ENCODE data around the gene TRIP11. TPM values are rescaled to one million over a fixed set of nuclear protein-coding genes. Genes with fewer than 3 reads are reported as not detected.

Gene TRIP11
- total RNA-seq, 2 donors from 2014 or later: 39.0 to 40.8 TPM

GRCh38 chr14:92004062-92004461, 35.8 kb downstream of the TRIP11 start:
- Histone ChIP-seq H3K4me3 (ENCODE audit: low read length) (no peak overlapping the region), H3K9ac (ENCODE audit: extremely low read depth, low read length, poor library complexity, severe bottlenecking) (no peak overlapping the region), H3K27ac (ENCODE audit: low read depth, low read length) (no peak overlapping the region), H3K9me3 (ENCODE audit: control insufficient read depth, low read length) (no peaks in the 10 kb centered on the region), H3K36me3 (ENCODE audit: control insufficient read depth, insufficient read depth, low read length) (peaks cover 48% of the 10 kb centered on the region), H3K27me3 (ENCODE audit: control insufficient read depth, insufficient read depth, low read length, poor library complexity, severe bottlenecking) (no peaks in the 10 kb centered on the region), H3K4me1 (ENCODE audit: control insufficient read depth, insufficient read depth, low read length) (no peaks in the 10 kb centered on the region)
- WGBS, 2 experiments (ENCODE audit: insufficient coverage in 1 of 2, insufficient read length in 1 of 2): 95 to 100% methylated on average over 1 to 2 of the region's 2 CpGs
- no peaks in the 10 kb centered on the region for H3K27me3 Mint-ChIP-seq (ENCODE audit: insufficient read depth)
- no peaks in the 10 kb centered on the region for H3K9me3 Mint-ChIP-seq
- no peak for DNase-seq
- no peaks in the 10 kb centered on the region for H3K4me1 Mint-ChIP-seq
- H3K4me3 Mint-ChIP-seq: no peak overlapping the region
- no peak for TF ChIP-seq CTCF (conservative IDR thresholded peaks at IDR 0.05)
- H3K36me3 Mint-ChIP-seq (ENCODE audit: low read depth): peaks cover 35% of the 10 kb centered on the region
- no peak overlapping the region for H3K27ac Mint-ChIP-seq

GRCh38 chr14:91998667-91999570, 40.9 kb downstream of the TRIP11 start:
- Mint-ChIP-seq H3K4me3 (no peak overlapping the region), H3K4me1 (no peaks in the 10 kb centered on the region), H3K9me3 (no peaks in the 10 kb centered on the region), H3K36me3 (ENCODE audit: low read depth) (peaks cover 20% of the 10 kb centered on the region), H3K27me3 (ENCODE audit: insufficient read depth) (no peaks in the 10 kb centered on the region), H3K27ac (no peak overlapping the region)
- Histone ChIP-seq H3K9ac (ENCODE audit: extremely low read depth, low read length, poor library complexity, severe bottlenecking) (no peak overlapping the region), H3K36me3 (ENCODE audit: control insufficient read depth, insufficient read depth, low read length) (peaks cover 41% of the 10 kb centered on the region), H3K27me3 (ENCODE audit: control insufficient read depth, insufficient read depth, low read length, poor library complexity, severe bottlenecking) (no peaks in the 10 kb centered on the region), H3K27ac (ENCODE audit: low read depth, low read length) (no peak overlapping the region), H3K9me3 (ENCODE audit: control insufficient read depth, low read length) (no peaks in the 10 kb centered on the region), H3K4me1 (ENCODE audit: control insufficient read depth, insufficient read depth, low read length) (no peaks in the 10 kb centered on the region), H3K4me3 (ENCODE audit: low read length) (no peak overlapping the region)
- no peak for DNase-seq
- 92 to 95% methylated on average over 2 to 6 of the region's 6 CpGs for WGBS, 2 experiments (ENCODE audit: insufficient coverage in 1 of 2, insufficient read length in 1 of 2)
- no peak for TF ChIP-seq CTCF (conservative IDR thresholded peaks at IDR 0.05)

- Mint-ChIP-seq H3K9me3 (no peaks in the 10 kb centered on the region), H3K27ac (no peak overlapping the region), H3K36me3 (ENCODE audit: low read depth) (peaks cover 21% of the 10 kb centered on the region), H3K27me3 (ENCODE audit: insufficient read depth) (no peaks in the 10 kb centered on the region), H3K4me1 (no peaks in the 10 kb centered on the region), H3K4me3 (no peak overlapping the region)
- Histone ChIP-seq H3K4me1 (ENCODE audit: control insufficient read depth, insufficient read depth, low read length) (no peaks in the 10 kb centered on the region), H3K36me3 (ENCODE audit: control insufficient read depth, insufficient read depth, low read length) (peaks cover 35% of the 10 kb centered on the region), H3K27ac (ENCODE audit: low read depth, low read length) (no peak overlapping the region), H3K9me3 (ENCODE audit: control insufficient read depth, low read length) (no peaks in the 10 kb centered on the region), H3K27me3 (ENCODE audit: control insufficient read depth, insufficient read depth, low read length, poor library complexity, severe bottlenecking) (no peaks in the 10 kb centered on the region), H3K4me3 (ENCODE audit: low read length) (no peak overlapping the region), H3K9ac (ENCODE audit: extremely low read depth, low read length, poor library complexity, severe bottlenecking) (no peak overlapping the region)
- no peak for DNase-seq
- no peak for TF ChIP-seq CTCF (conservative IDR thresholded peaks at IDR 0.05)
Observed at GRCh38 chr14:91997492-91997891, 42.4 kb downstream of the TRIP11 start.

Measured in endodermal cell (in vitro differentiated cells).